HG02885 (cell line): ENCODE measurements around the gene KLK14.

Experiments used
- ATAC-seq: cut with Tn5 transposase; IDR thresholded peaks from one replicate; pipeline ENCODE4 v1.9.1; 2021; ENCODE audit warnings: mild to moderate bottlenecking; ENCODE audit not compliant: unreplicated experiment, poor library complexity

KLK14 gene

GRCh38 chr19:51089786-51090185 lies 7.1 kb upstream of the KLK14 start:
- ATAC-seq = no peak

- no peak for ATAC-seq
These were observed 3.6 kb upstream of the KLK14 start for GRCh38 chr19:51086153-51086850.

- ATAC-seq = no peak
These were observed 1.8 kb upstream of the KLK14 start for GRCh38 chr19:51084505-51084904.

GRCh38 chr19:51083783-51084182 lies 1.1 kb upstream of the KLK14 start:
- no peak for ATAC-seq

- ATAC-seq = no peak
These were observed 494 bp upstream of the KLK14 start for GRCh38 chr19:51083181-51083580.

GRCh38 chr19:51081476-51081875 lies 1.2 kb downstream of the KLK14 start:
- ATAC-seq = no peak

- no peak for ATAC-seq
These were observed 3.1 kb downstream of the KLK14 start for GRCh38 chr19:51079481-51080110.

- no peak for ATAC-seq
These were observed 4.0 kb downstream of the KLK14 start for GRCh38 chr19:51078731-51079130.

GRCh38 chr19:51078104-51078503 lies 4.6 kb downstream of the KLK14 start:
- no peak for ATAC-seq

GRCh38 chr19:51076631-51077213 lies 6.0 kb downstream of the KLK14 start:
- no peak for ATAC-seq

- no peak for ATAC-seq
These were observed 6.7 kb downstream of the KLK14 start for GRCh38 chr19:51075998-51076397.

GRCh38 chr19:51071095-51071405 lies 11.6 kb downstream of the KLK14 start:
- no peak for ATAC-seq

- no peak for ATAC-seq
These were observed 12.2 kb downstream of the KLK14 start for GRCh38 chr19:51070334-51071094.

- no peak for ATAC-seq
These were observed 16.1 kb downstream of the KLK14 start for GRCh38 chr19:51066393-51067186.

- ATAC-seq = no peak
These were observed 17.3 kb downstream of the KLK14 start for GRCh38 chr19:51065221-51065960.

GRCh38 chr19:51064534-51065220 lies 18.0 kb downstream of the KLK14 start, which contains the start of gene KLK13:
Gene KLK13 (minus strand): TSS chr19:51065092. CDS start chr19:51065067, 25 bp downstream.
- no peak for ATAC-seq

GRCh38 chr19:51063664-51064063 lies 19.0 kb downstream of the KLK14 start:
- ATAC-seq = no peak

- no peak for ATAC-seq
These were observed 21.7 kb downstream of the KLK14 start for GRCh38 chr19:51060973-51061372.

- no peak for ATAC-seq
These were observed 22.4 kb downstream of the KLK14 start for GRCh38 chr19:51060336-51060735.
